SKM-1 (cell line): ENCODE results near the gene SPTBN1.
"Not testable (repeated sequence)": the region's sequence is repeated elsewhere in the genome, so short reads cannot be mapped to it uniquely, and the experiment has no call there.

Experiments used
- DNase-seq: peaks from one replicate; lab custom pipeline; 2025; ENCODE audit not compliant: unreplicated experiment; lab: John Stamatoyannopoulos, UW

Gene SPTBN1

DNA sequence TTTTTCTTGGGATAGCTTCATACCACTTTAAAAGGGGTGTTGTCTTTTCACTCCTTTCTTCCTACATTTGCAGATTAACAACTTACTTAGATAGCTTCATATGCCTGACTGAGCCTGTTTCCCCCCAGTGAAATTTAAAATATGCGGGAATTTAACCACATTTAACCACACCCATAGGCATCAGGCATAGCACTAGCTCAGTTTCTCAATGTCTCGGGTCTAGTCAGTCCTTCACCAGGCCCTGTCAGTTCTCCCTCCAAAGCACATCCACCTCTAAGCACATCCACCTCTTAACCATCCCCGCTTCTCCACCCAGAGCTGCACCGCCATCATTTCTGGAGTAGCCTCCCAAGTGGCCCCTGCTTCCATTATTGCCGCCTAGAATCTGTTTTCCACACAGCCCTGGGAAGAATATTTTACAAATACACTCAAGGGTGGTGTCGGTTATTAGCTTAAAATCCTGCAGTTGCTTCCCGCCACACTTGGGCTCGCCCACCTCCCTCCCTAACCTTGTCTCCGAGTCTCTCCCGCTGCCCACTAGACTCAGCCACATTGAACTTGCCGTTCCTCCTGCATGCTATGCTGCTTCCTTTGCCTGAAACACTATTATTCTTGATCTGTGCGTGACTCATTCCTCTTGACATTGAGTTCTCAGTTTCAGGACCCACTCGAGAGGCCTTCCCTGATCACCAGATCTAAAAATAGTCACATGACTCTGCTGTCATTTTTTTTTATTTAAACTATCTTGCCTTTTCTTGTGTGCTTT lies 68.3 kb downstream of the SPTBN1 start:
- DNase-seq: no peak

DNA sequence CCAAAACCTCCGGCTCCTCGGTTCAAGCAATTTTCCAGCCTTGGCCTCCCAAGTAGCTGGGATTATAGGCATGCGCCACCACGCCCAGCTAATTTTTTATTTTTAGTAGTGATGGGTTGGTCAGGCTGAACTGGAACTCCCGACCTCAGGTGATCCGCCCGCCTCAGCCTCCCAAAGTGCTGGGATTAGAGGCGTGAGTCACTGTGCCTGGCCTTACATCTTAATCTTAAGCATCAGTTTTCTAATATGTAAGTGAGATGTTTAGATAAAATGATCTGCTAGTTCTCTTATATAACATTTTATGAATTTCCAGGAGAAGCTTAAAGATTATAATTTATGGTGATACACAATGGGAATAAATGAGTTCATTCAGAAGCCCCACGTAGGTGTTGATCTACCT lies 69.2 kb downstream of the SPTBN1 start:
- DNase-seq: no peak

DNA sequence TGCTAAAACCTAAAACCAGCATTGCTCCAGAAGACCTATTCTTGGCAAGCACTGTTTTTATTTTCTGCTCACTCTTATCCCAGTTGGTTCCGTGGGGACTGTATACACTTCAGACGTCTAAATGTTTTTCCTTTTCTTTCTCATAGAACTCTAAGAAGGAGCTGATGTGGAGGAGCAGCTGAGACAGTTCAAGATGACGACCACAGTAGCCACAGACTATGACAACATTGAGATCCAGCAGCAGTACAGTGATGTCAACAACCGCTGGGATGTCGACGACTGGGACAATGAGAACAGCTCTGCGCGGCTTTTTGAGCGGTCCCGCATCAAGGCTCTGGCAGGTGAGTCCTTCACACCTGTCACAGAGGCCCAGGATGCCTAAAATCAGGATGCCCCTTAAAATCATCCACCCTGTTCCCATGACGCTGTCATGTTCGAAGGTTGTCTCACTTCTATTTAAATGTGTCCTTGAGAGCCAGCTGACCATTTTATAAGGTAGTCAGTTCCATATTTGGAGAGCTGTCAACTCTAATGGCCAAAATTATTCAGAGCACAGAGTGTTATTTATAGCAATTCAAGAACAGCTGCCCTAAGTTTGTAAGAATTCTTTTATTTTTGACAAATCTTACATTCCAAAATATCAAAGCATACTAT lies 70.2 kb downstream of the SPTBN1 start:
- DNase-seq: no peak

DNA sequence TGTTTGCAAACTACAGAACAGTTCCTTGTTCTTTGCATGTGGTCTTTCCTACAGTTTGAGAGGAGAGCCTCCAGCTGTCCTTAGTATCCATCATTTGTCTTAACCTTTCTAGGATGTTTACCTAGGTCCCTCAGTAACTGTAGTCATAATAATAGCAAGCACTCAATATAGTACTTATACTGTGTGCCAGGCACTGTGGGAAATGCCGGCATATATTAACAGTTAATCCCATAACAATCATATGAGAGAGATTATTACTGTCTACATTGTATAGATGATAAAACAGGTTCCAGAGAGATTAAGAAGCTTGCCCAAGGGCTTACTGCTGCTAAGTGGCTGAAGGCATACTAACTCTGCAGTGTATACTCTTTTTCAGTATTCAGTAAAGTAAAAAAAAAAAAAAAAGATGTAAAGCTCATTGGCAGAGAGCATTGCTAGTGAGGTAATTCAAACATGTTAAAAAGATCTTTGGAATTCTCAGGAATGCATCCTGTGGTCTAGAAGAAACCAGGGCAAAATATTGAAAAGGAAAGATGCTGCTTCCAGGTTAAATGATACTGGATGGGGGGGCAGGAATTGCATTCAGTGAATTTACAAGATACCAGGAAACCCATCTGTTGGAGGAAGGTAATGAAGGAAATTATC lies 72.3 kb downstream of the SPTBN1 start:
- DNase-seq: no peak

DNA sequence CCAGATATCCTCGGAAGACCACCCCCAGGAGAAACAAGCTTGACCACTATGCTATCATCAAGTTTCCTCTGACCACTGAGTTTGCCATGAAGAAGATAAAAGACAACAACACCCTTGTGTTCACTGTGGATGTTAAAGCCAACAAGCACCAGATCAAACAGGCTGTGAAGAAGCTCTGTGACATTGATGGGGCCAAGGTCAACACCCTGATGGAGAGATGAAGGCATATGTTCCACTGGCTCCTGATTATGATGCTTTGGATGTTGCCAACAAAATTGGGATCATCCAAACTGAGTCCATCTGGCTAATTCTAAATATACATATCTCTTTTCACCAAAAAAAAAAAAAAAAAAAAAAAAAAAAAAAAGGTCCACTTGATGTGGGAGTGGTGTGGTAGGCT lies 73.4 kb downstream of the SPTBN1 start:
- DNase-seq: not testable (repeated sequence)

DNA sequence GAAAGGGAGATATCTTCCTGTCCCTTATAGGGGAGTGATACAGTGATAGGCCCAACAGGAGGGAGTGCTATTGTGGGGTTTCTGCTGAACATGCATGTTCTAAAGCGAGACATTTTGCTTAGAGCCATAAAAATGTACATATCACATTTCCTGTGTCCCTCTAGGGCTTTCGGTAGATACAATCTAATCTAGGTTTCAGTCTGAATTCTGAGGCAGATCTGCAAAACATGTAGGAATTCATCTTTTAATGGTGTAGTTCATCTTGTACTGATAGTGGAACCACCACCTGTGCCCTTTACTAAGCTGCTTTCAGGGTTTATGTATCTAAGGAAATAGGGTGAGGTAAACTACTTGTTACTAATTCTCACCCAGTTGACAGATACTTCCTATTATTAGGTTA lies 73.8 kb downstream of the SPTBN1 start:
- no peak for DNase-seq

DNA sequence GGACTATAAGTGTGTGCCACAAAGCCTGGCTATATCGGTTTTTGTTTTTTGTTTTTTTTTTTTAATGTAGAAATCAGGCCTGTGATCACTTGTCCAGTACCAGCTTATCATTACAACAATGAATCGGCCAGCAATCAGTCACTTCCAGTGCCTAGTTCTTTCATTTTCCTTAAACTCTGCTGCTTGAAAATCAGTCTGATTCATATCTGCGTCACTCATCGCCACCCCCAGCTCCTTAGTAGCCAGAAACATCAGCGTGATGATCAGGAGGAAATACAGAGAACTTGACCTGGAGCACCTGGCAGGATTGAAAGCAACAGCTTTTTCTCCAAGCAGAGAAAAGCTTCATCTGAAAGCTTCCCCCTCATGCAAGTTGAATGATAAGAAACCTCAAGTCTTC lies 75.4 kb downstream of the SPTBN1 start:
- no peak for DNase-seq

DNA sequence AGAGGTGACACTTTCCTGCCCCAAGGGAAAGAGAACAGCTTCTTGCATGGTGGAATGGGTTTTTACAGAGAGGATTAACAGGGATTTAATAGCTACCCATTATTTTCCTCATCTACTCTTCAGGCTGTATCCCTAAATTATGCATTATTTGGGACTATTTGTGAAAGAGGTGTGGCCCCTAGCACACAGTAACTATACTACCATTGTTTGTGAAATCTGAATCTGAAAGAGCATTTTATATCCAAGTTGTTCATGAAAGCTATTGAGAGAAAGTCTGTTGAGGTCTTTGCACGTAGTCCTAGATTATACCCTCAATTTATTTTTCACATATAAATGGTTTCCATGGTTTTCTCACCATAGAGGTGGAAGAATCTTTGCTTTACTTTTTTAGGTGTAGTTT lies 78.1 kb downstream of the SPTBN1 start:
- DNase-seq: no peak

DNA sequence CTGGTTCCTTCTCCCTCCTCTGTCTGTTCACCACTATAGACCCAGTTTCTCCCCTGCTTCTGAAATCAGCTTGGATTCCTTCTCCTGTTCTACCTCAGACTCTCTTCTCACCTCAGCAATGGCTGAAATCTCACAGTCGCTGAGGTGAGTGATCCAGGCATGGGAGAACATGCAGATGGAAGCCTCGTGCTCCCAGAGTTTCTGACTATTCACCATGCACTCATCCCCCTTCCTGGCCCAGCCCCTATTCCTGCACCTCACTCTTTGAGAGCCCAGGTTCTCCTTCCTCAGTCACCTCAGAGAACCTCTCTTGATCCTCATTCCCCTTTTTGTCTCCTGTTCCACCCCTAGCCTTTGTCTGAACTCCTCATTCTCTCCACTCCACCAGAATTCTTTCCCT lies 78.5 kb downstream of the SPTBN1 start:
- no peak for DNase-seq

DNA sequence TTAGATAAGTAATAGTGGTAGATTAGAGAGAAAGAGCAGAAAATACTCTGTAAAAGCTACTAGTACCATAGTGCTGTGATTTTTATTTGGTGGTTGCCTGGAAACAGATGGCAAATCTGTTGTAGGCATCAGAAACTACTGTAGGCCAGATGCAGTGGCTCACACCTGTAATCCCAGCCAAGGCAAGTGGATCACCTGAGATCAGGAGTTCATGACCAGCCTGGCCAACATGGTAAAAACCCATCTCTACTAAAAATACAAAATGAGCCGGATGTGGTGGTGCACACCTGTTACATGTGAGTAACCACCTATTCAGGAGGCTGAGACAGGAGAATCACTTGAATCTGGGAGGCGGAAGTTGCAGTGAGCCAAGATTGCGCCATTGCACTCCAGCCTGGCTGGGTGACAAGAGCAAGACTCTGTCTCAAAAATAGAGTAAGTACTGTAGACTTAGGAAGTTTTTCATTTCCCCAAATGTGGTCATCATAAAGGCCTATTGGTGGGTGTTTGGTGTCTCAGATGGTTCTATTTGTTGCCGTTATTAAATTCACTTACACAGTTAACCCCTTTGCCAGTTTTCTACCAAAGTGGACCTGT lies 79.6 kb downstream of the SPTBN1 start:
- DNase-seq: peak; percentile 36

DNA sequence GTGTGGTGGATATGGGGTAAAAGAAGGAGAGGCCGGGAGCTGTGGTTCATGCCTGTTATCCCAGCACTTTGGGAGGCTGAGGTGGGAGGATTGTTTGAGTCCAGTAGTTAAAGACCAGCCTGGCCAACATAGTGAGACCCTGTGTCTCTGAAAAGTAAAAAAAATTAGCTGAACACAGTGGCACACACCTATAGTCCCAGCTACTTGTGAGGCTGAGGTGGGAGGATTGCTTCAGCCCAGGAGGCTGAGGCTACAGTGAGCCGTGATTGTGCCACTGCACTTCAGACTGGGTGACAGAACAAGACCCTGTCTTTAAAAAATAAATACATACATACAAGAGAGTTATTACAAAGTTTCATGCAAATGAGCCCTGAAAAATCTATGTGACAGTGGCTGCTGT lies 80.6 kb downstream of the SPTBN1 start:
- DNase-seq: no peak

DNA sequence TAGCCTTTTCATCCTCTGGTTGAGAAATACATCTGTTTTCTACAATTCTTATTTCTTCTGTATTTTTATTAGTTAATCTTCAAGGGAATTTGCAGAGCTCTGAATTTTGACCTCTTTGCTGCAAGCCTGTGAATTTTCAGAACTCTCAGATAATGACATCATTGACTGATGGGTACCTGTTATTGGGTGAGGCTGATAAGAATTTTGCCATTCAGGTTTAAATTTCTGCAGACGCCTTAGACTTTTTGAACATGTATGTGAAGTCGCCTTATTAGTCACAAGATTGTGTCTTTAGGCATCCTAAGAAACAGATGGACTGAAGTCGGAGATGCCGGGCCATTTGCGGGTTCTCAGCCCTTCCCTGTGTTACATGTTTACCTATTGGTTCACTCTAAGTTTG lies 82.4 kb downstream of the SPTBN1 start:
- no peak for DNase-seq

DNA sequence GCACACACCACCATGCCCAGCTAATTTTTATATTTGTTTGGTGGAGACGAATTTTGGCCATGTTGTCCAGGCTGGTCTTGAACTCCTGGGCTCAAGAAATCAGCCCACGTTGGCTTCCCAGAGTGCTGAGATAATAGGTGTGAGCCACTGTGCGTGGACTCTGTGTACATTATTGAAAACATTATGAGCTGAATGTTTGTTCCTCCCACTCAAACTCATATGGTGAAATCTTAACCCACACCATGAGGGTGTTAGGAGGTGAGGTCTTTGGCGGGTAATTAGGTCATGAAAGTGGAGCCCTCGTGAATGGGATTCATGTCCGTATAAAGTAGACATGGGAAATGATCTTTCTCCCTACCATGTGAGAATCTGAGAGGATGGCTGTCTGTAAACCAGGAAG lies 83.6 kb downstream of the SPTBN1 start:
- no peak for DNase-seq

DNA sequence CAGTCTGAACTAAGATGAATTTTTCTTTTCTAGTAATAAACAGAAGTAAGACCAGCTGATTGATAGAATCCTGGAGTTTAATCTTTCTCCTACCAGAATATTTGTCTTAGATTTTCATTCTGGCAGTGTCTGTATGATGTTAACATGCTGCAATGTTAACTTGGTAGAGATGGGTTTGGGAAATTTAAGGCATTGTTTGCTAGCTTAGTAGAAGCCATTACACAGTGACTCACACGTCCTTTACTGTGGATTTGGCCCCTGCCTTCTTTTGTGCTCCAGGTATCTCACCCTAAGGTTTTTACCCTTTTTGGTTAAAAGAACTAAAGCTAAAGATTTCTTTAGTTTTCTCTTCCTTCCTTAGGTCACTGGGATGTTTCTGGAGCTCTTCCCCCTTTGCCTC lies 84.1 kb downstream of the SPTBN1 start:
- DNase-seq: no peak

DNA sequence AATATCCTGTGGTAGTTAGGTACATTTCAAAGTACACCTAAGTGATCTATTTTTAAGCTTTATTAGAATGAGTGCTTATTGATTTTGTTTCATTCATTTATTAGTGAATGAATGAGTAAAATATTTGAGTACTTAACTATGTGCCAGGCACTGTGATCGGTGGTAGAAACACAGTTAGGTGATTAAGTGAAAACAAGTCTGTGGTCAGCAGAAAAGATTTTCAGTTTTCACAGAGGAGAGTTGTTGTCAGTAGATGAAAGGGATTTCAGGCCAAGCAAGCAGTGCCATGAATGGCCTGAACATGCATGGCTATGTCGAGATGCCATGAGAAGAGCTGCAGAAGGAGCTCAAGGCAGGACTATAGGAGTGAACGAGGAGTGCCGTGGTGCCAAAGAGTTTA lies 85.9 kb downstream of the SPTBN1 start:
- DNase-seq: no peak

DNA sequence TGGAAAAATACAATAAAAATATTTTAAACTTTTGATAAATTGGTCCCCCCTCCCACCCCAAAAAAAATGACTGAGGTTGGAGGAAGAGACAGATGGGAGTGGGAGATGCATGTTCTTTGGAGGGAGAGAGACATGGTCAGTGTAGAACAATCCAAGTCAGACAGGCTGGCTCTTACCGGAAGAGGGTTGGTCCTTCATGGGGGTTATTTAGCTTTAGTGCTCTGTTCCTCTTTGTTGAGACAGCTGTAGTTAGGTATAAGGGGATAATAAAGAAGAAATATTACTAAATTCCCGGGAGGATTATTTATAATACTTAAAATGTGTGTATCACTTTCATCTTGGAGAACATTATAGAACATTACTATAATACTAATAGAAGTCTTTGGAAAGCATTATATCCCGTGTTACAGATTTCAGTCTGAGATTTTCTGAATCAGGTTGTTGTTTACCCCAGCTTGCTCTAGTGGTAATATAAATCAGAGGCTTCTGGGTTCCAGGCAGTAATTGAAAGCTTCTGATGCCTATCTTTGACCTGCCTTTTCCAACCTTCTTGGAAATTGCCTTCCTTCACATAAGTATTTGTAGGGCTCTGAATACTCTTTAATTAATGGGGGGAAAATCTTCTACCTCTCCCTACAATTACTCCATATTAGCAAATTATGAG lies 87.7 kb downstream of the SPTBN1 start:
- DNase-seq: no peak

DNA sequence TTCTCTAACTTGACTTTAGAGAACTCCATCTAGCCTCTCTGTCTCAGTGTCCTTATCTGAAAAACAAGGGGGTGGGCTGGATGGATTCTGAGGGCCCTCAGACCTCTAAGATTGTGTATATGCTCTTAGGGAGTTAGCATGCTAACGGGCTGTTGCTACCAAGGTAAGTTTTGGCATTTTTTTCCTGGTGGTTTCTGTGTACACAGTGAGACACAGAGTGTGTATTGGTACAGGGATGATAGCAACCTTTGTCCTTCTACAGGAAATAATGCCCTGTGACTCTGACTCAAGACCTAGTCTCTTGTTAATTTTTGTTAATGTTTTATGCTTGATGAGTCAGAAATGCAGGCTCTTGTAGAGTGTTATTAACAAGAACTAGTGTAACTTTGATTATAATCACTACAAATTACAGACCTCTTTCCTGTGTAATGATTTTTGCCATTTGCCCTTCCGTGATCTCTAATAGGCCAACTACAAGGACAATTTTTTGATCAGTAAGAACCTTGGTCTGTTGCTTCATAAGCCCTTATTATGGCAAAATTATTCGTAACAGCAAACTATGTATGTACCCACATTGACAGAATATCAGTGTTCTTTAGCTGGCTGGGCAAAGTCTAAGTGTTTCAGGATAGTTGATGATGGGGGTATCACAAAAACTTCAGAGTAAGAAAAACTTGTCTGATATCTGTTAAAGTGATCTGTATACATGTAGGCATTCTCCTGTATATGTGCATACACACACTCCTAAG lies 89.7 kb downstream of the SPTBN1 start:
- no peak for DNase-seq

DNA sequence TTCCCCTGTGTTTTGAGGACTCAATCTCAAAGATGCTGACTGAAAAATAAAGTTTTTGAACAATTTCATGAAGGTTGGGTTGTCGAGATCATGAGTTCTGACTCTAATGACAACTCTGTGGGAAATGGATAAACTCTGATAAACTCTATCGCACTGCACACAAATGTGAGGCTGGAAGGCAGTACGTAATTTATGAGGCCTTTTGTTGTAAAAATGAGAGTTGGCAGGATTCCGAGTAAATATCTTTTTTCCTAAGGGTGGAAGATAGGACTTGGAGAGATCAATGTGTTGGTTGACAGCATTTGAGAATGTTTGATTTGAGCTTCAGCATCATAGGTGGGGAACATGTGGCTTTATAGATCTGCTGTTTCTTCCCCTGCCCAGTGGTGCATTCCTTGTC lies 90.4 kb downstream of the SPTBN1 start:
- no peak for DNase-seq

DNA sequence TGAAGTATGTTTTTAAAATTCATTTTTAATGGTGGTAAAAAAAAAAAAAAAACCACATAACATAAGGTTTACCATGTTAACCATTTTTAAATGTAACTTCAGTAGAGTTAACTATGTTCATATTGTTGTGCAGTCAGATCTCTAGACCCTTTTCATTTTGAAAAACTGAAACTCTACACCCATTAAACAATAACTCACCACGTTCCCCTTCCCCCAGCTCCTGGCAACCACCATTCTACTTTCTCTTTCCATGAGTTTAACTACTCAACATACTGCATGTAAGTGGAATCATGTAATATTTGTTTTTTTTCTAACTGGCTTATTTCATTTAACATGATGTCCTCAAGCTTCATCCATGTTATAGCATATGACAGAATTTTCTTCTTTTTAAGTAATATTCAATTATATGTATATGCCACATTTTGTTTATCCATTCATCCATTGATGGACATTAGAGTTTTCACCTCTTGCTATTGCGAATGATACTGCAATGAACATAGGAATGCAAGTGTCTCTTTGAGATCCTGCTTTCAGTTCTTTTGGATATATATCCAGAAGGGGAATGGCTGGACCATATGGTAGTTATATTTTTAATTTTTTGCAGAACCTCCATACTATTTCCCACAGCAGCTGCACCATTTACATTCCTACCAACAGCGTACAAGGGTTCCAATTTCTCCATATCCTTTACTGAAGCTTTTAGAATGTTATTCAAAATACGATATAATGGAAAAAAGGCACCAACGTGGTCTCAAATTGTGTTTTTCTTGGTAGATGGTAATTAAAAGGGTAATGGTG lies 91.0 kb downstream of the SPTBN1 start:
- no peak for DNase-seq

DNA sequence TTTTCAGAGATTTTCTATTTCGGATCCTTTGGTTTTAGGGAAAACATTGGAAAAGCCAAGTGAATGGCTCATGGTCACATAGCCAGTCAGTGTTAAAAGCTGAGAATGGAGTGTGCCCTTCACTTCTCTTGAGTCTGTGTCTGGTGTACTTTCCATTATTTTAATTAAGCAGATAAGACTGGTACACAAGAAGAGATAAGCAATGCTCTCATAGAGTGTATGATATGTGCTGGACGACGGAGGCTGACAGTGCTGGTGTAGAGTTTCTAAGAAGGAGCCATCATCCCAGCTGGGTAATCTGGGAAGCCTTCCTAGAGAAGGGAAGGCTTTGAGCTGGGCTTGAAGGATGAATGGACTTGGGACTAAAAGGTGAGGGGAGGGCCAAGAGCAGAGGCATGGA lies 93.3 kb downstream of the SPTBN1 start:
- DNase-seq: no peak
